Panc1 (cell line): ENCODE results near the gene UACA. TPM values are rescaled to one million over a fixed set of nuclear protein-coding genes. Genes with fewer than 3 reads are reported as not detected.

Experiments
- ATAC-seq: fragments of 200-7000 bp; cut with Tn5 transposase; 2 replicates; pipeline ENCODE4 v1.9.1; 2020; ENCODE audit warnings: mild to moderate bottlenecking, moderate library complexity
- BruUV-seq: library from RNA; stranded (reverse); fragments of 400-500 nt; replicated peaks from 2 replicates; lab custom pipeline; 2021; lab: Mats Ljungman, UMichigan
- CTCF ChIA-PET: fragments of 300-600 bp; sonication (Branson Sonifier 250); formaldehyde crosslinking; loops from one replicate; lab custom pipeline; 2022; ENCODE audit warnings: antibody characterized with exemption; lab: Charles Lee
- POLR2A ChIA-PET: fragments of 300-600 bp; sonication (Branson Sonifier 250); formaldehyde crosslinking; loops from one replicate; lab custom pipeline; 2022; ENCODE audit warnings: antibody characterized with exemption; lab: Charles Lee
- DNase-seq: peaks from one replicate; pipeline ENCODE4 v3.0.0-alpha.2; 2010; ENCODE audit warnings: low read depth, low spot score
- H3K27ac ChIP-seq: 2 replicates; pipeline ENCODE4 v1.5.1; 2011; ENCODE audit warnings: mild to moderate bottlenecking, low read length, inconsistent platforms
- H3K27me3 ChIP-seq: fragments of 200-500 bp; sonication (Bioruptor generic); 2 replicates; pipeline ENCODE4 v1.6.0; 2014; ENCODE audit warnings: low read length, inconsistent platforms; ENCODE audit not compliant: control insufficient read depth, insufficient read depth
- H3K36me3 ChIP-seq: fragments of 200-500 bp; sonication (Bioruptor generic); 2 replicates; pipeline ENCODE4 v1.5.1; 2014; ENCODE audit warnings: inconsistent platforms, mild to moderate bottlenecking, low read length, moderate library complexity; ENCODE audit not compliant: control insufficient read depth, insufficient read depth
- H3K4me1 ChIP-seq: 2 replicates; pipeline ENCODE4 v1.5.1; 2011; ENCODE audit warnings: inconsistent platforms, mild to moderate bottlenecking, low read length, moderate library complexity; ENCODE audit not compliant: control insufficient read depth, insufficient read depth
- H3K4me3 ChIP-seq, 2 experiments: 2 replicates each; pipeline ENCODE4 v1.5.1; 2011 to 2012; ENCODE audit warnings: low read depth in 2 of 2, low read length in 2 of 2, mild to moderate bottlenecking in 2 of 2, inconsistent platforms in 1 of 2, moderate library complexity in 1 of 2
- H3K9me3 ChIP-seq: fragments of 200-500 bp; sonication (Bioruptor generic); 2 replicates; pipeline ENCODE4 v1.5.1; 2014; ENCODE audit warnings: low read depth, mild to moderate bottlenecking, inconsistent platforms, low read length, moderate library complexity; ENCODE audit not compliant: control insufficient read depth, insufficient read depth
- POLR2AphosphoS5 ChIP-seq: IDR thresholded peaks from 2 replicates; pipeline ENCODE4 v1.6.1; 2012; ENCODE audit warnings: mild to moderate bottlenecking, low read depth, low read length, moderate library complexity
- SIN3A ChIP-seq: IDR thresholded peaks from 2 replicates; pipeline ENCODE4 v1.6.1; 2012; ENCODE audit warnings: low read depth, mild to moderate bottlenecking, low read length, moderate library complexity, borderline replicate concordance; ENCODE audit not compliant: insufficient read depth
- TCF7L2 ChIP-seq: IDR thresholded peaks from 2 replicates; pipeline ENCODE4 v1.6.1; 2011; ENCODE audit warnings: mild to moderate bottlenecking, low read depth, low read length, inconsistent platforms
- in situ Hi-C: cut with HindIII; loops from 2 replicates; pipeline ENCODE4 v1.10.0; 2016; ENCODE audit warnings: low sequenced_read_pairs, low pct_unique_long_range_greater_than_20kb
- intact Hi-C: fragments of 100-400 bp; cut with micrococcal nuclease; formaldehyde crosslinking; loops from one replicate; pipeline ENCODE4 v1.10.0; 2022; ENCODE audit not compliant: unreplicated experiment
- total RNA-seq: library from RNA; stranded (reverse); gene quantifications from one replicate; pipeline ENCODE4 v1.2.1, GENCODE V29; 2021; ENCODE audit not compliant: unreplicated experiment
- TF ChIP-seq, protein P1 (sequence below): fragments of 450-650 bp; IDR thresholded peaks from 2 replicates; pipeline ENCODE4 v1.5.1; 2017; ENCODE audit warnings: mild to moderate bottlenecking
- TF ChIP-seq, protein P2 (sequence below), 2 experiments: IDR thresholded peaks; 2 replicates each; pipeline ENCODE4 v1.6.1; 2011 to 2012; ENCODE audit warnings: low read depth in 2 of 2, control low read depth in 1 of 2, low read length in 1 of 2, mild to moderate bottlenecking in 1 of 2, moderate library complexity in 1 of 2; ENCODE audit not compliant: insufficient read depth in 1 of 2

Gene UACA
- total RNA-seq, 1 experiment from 2014 or later = 303 TPM

DNA sequence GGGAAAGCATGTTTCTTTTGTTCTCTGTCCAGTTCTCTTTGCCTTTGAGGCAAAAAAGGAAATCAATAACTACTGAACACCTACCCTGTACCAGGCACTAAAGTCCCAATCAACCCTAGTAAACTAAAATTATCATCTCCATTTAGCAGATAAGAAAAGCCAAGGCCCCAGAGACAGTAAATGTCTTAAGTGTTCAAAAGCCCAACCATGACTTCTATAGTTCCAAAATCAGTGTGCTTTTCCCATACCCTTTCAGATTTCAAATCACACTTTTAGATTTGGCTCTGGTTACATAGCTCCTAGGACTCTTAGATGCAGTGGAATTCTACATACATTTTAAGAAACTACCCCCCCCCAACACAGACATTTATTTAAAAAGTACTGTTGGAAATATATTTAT lies 63.5 kb downstream of the UACA start:
- Histone ChIP-seq H3K27ac (peak overlapping the region; percentile 94), H3K4me3 (peak overlapping the region in 1 of 2 experiments; percentile 14; a peak in 2 of 4 replicates), H3K27me3 (no peaks in the 10 kb centered on the region), H3K4me1 (peaks cover 82% of the 10 kb centered on the region), H3K36me3 (peaks cover 22% of the 10 kb centered on the region), H3K9me3 (no peaks in the 10 kb centered on the region)
- DNase-seq = no peak
- no peak for ATAC-seq
- intact Hi-C loops (no loop called here), in situ Hi-C loops (no loop called here)
- ChIA-PET POLR2A (interaction anchor here (0.6 to 0.7 kb wide), 2 partner anchors 100 to 1272 kb away, joined by 4 to 11 read pairs; no protein-coding TSS in a partner anchor), CTCF (interaction anchor here (0.6 kb wide), 1 partner anchor 1828 kb away, joined by 4 read pairs; no protein-coding TSS in a partner anchor)
- TF ChIP-seq TCF7L2 (no peak), SIN3A (no peak)
- TF ChIP-seq, protein P1, sequence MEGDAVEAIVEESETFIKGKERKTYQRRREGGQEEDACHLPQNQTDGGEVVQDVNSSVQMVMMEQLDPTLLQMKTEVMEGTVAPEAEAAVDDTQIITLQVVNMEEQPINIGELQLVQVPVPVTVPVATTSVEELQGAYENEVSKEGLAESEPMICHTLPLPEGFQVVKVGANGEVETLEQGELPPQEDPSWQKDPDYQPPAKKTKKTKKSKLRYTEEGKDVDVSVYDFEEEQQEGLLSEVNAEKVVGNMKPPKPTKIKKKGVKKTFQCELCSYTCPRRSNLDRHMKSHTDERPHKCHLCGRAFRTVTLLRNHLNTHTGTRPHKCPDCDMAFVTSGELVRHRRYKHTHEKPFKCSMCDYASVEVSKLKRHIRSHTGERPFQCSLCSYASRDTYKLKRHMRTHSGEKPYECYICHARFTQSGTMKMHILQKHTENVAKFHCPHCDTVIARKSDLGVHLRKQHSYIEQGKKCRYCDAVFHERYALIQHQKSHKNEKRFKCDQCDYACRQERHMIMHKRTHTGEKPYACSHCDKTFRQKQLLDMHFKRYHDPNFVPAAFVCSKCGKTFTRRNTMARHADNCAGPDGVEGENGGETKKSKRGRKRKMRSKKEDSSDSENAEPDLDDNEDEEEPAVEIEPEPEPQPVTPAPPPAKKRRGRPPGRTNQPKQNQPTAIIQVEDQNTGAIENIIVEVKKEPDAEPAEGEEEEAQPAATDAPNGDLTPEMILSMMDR = no peak
- no TSS peak for BruUV-seq

DNA sequence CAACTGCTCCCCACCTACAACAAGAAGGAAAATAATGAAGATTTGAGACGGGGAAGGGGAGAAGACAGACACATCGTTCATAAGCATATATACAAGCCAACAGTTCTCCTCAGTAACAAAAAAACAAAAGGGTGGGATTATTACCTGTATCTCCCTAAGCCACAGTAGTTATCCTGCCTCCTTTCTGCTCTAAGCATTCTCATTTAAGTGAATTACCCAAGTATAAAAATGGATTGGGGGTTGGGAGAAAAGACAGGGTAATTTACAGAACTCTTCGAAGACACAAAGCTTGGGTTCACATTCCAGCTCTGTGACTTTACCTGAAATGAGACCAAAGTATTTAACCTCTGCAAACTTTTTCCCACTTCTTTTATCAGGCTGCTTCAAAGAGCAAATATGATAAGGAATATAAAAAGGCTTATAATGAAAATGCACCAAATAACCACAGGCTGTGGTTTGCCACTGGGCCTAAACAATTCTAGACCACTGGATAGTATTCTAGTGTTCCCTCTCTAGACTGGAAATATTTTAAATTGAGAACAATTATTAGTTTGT lies 64.4 kb downstream of the UACA start:
- intact Hi-C loops = no loop called here
- Histone ChIP-seq H3K27me3 (no peaks in the 10 kb centered on the region), H3K4me3 (no peak overlapping the region), H3K36me3 (peaks cover 30% of the 10 kb centered on the region), H3K9me3 (no peaks in the 10 kb centered on the region), H3K4me1 (peaks cover 73% of the 10 kb centered on the region), H3K27ac (peak overlapping the region; percentile 94)
- no TSS peak for BruUV-seq
- POLR2A ChIA-PET = no interaction called here
- in situ Hi-C loops = no loop called here
- no peak for DNase-seq
- CTCF ChIA-PET = no interaction called here
- ATAC-seq = no peak
- TF ChIP-seq, protein P1 = no peak
- no peak for TF ChIP-seq POLR2AphosphoS5
- TF ChIP-seq TCF7L2 = no peak
- TF ChIP-seq, protein P2, sequence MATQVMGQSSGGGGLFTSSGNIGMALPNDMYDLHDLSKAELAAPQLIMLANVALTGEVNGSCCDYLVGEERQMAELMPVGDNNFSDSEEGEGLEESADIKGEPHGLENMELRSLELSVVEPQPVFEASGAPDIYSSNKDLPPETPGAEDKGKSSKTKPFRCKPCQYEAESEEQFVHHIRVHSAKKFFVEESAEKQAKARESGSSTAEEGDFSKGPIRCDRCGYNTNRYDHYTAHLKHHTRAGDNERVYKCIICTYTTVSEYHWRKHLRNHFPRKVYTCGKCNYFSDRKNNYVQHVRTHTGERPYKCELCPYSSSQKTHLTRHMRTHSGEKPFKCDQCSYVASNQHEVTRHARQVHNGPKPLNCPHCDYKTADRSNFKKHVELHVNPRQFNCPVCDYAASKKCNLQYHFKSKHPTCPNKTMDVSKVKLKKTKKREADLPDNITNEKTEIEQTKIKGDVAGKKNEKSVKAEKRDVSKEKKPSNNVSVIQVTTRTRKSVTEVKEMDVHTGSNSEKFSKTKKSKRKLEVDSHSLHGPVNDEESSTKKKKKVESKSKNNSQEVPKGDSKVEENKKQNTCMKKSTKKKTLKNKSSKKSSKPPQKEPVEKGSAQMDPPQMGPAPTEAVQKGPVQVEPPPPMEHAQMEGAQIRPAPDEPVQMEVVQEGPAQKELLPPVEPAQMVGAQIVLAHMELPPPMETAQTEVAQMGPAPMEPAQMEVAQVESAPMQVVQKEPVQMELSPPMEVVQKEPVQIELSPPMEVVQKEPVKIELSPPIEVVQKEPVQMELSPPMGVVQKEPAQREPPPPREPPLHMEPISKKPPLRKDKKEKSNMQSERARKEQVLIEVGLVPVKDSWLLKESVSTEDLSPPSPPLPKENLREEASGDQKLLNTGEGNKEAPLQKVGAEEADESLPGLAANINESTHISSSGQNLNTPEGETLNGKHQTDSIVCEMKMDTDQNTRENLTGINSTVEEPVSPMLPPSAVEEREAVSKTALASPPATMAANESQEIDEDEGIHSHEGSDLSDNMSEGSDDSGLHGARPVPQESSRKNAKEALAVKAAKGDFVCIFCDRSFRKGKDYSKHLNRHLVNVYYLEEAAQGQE (IDR thresholded peaks at IDR 0.05; ENCODE audit: insufficient read depth in 1 of 2, low read depth in 2 of 2, low read length in 1 of 2) = no peak
- TF ChIP-seq SIN3A = no peak
